ENCODE data around the gene CDK11B.

GRCh38 chr1:1621173-1622009 is 37.4 kb downstream of the CDK11B start:
- TF ChIP-seq POLR2AphosphoS5 (IDR thresholded peaks at IDR 0.05) (no peak), CTCF (IDR thresholded peaks at IDR 0.05) (no peak), POLR2A (IDR thresholded peaks at IDR 0.05; ENCODE audit: low read depth) (no peak)

All from esophagus muscularis mucosa (tissue), 3 donors.